HepG2 (cell line): Measurements from ENCODE around the gene TRMU.

Experiments
- FOXJ3 ChIP-seq: sonication (generic); formaldehyde crosslinking; IDR thresholded peaks from 2 replicates; pipeline ENCODE4 v1.4.0; 2020; ENCODE audit warnings: missing genetic modification reagents, mild to moderate bottlenecking, borderline replicate concordance
- SOX6 ChIP-seq, 2 experiments: fragments of 450-650 bp in 1 of 2; sonication (generic) in 1 of 2; formaldehyde crosslinking in 1 of 2; IDR thresholded peaks; 2 replicates each; pipeline versions ENCODE4 v1.4.0 to v1.6.1; 2017 to 2020; ENCODE audit warnings: antibody characterized with exemption in 1 of 2, mild to moderate bottlenecking in 1 of 2, missing genetic modification reagents in 1 of 2
- ZNF230 ChIP-seq: sonication (generic); formaldehyde crosslinking; IDR thresholded peaks from 2 replicates; pipeline ENCODE4 v1.4.0; 2020; ENCODE audit warnings: mild to moderate bottlenecking, missing genetic modification reagents
- ZZZ3 ChIP-seq: sonication (generic); formaldehyde crosslinking; IDR thresholded peaks from 2 replicates; pipeline ENCODE4 v1.4.0; 2020; ENCODE audit warnings: missing genetic modification reagents, mild to moderate bottlenecking, borderline replicate concordance
- TF ChIP-seq, protein P1 (sequence below): sonication (generic); formaldehyde crosslinking; IDR thresholded peaks from 2 replicates; pipeline ENCODE4 v1.5.0; 2020; ENCODE audit warnings: missing genetic modification reagents
- TF ChIP-seq, protein P2 (sequence below): sonication (generic); formaldehyde crosslinking; IDR thresholded peaks from 2 replicates; pipeline ENCODE4 v1.5.1; 2020; ENCODE audit warnings: mild to moderate bottlenecking, missing genetic modification reagents
- TF ChIP-seq, protein P3 (sequence below): sonication (generic); formaldehyde crosslinking; IDR thresholded peaks from 2 replicates; pipeline ENCODE4 v1.5.0; 2020; ENCODE audit warnings: mild to moderate bottlenecking, missing genetic modification reagents, moderate library complexity

DNA sequence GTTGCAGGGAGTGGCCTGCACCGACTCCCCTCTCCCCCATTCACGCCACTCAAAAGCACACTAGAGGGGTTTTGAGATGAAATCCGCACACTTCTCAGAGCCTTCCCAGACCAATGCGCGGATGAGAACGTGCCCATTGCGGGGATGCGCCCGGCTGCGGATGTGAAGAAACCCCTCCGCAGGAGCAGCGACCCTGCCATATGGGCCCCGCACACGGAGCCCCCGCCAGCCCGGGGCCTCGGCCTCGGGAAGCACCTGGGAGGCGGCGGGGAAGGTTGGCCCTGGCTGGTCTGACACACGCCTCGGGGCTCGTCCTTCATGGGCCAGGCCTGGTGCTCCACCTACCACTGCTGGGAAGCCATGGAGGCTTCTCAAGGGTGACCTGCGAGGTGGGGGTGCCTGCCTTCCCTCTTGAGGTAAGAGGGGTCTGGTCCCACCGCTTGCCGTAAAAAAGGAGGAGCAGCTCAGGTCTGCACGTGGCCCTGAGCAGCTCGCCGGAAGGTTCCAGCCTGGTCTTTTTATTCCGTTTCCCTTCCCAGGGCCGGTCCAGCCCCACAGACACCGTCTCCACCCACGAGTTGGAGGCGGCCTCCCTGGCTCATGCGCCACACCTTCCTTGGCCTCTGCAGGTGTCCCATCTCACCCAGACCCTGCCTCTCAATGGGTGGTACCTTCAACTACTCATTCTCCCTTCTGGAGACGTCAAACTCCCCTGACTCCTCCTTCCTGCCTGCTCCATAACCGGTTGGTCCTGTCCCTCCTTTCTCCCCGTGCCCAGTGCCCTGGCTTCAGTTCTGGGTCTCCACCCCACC lies 39.4 kb downstream of the TRMU start:
- TF ChIP-seq ZZZ3 (CRISPR knock-in tag) (no peak), SOX6 (IDR thresholded peaks at IDR 0.05) (no peak), SOX6 (CRISPR knock-in tag; IDR thresholded peaks at IDR 0.05) (no peak), ZNF230 (CRISPR knock-in tag) (no peak), FOXJ3 (CRISPR knock-in tag) (no peak)
- TF ChIP-seq, protein P1, sequence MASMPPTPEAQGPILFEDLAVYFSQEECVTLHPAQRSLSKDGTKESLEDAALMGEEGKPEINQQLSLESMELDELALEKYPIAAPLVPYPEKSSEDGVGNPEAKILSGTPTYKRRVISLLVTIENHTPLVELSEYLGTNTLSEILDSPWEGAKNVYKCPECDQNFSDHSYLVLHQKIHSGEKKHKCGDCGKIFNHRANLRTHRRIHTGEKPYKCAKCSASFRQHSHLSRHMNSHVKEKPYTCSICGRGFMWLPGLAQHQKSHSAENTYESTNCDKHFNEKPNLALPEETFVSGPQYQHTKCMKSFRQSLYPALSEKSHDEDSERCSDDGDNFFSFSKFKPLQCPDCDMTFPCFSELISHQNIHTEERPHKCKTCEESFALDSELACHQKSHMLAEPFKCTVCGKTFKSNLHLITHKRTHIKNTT (CRISPR knock-in tag) = no peak
- TF ChIP-seq, protein P2, sequence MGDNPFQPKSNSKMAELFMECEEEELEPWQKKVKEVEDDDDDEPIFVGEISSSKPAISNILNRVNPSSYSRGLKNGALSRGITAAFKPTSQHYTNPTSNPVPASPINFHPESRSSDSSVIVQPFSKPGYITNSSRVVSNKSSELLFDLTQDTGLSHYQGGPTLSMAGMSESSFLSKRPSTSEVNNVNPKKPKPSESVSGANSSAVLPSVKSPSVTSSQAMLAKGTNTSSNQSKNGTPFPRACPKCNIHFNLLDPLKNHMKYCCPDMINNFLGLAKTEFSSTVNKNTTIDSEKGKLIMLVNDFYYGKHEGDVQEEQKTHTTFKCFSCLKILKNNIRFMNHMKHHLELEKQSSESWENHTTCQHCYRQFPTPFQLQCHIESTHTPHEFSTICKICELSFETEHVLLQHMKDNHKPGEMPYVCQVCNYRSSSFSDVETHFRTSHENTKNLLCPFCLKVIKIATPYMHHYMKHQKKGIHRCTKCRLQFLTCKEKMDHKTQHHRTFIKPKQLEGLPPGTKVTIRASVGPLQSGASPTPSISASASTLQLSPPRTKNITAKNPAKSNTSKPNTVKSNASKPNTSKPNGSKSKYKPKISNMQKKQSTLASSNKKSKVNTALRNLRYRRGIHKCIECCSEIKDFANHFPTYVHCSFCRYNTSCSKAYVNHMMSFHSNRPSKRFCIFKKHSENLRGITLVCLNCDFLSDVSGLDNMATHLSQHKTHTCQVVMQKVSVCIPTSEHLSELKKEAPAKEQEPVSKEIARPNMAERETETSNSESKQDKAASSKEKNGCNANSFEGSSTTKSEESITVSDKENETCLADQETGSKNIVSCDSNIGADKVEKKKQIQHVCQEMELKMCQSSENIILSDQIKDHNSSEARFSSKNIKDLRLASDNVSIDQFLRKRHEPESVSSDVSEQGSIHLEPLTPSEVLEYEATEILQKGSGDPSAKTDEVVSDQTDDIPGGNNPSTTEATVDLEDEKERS (CRISPR knock-in tag) = no peak
- TF ChIP-seq, protein P3, sequence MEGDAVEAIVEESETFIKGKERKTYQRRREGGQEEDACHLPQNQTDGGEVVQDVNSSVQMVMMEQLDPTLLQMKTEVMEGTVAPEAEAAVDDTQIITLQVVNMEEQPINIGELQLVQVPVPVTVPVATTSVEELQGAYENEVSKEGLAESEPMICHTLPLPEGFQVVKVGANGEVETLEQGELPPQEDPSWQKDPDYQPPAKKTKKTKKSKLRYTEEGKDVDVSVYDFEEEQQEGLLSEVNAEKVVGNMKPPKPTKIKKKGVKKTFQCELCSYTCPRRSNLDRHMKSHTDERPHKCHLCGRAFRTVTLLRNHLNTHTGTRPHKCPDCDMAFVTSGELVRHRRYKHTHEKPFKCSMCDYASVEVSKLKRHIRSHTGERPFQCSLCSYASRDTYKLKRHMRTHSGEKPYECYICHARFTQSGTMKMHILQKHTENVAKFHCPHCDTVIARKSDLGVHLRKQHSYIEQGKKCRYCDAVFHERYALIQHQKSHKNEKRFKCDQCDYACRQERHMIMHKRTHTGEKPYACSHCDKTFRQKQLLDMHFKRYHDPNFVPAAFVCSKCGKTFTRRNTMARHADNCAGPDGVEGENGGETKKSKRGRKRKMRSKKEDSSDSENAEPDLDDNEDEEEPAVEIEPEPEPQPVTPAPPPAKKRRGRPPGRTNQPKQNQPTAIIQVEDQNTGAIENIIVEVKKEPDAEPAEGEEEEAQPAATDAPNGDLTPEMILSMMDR (CRISPR knock-in tag) = no peak
